IMR-90 (cell line): ENCODE measurements around the gene KIAA0232.

Experiments used
- BHLHE40 ChIP-seq: fragments of 150-350 bp; IDR thresholded peaks from 2 replicates; pipeline ENCODE4 v1.6.1; 2016; ENCODE audit warnings: mild to moderate bottlenecking, low read depth, low read length
- CEBPB ChIP-seq: IDR thresholded peaks from 2 replicates; pipeline ENCODE4 v1.6.1; 2012; ENCODE audit warnings: low read depth, low read length, improper control_type of control experiment
- CHD1 ChIP-seq: IDR thresholded peaks from 2 replicates; pipeline ENCODE4 v1.6.1; 2012; ENCODE audit warnings: low read depth, low read length, improper control_type of control experiment
- FOS ChIP-seq: fragments of 150-350 bp; IDR thresholded peaks from 2 replicates; pipeline ENCODE4 v1.6.1; 2016; ENCODE audit warnings: low read depth, low read length
- MAFK ChIP-seq: IDR thresholded peaks from 2 replicates; pipeline ENCODE4 v1.6.1; 2012; ENCODE audit warnings: low read depth, low read length, improper control_type of control experiment
- MAZ ChIP-seq: IDR thresholded peaks from 2 replicates; pipeline ENCODE4 v1.6.1; 2012; ENCODE audit warnings: low read depth, mild to moderate bottlenecking, low read length, improper control_type of control experiment, moderate library complexity, borderline replicate concordance
- MXI1 ChIP-seq: IDR thresholded peaks from 2 replicates; pipeline ENCODE4 v1.6.1; 2012; ENCODE audit warnings: low read depth, mild to moderate bottlenecking, low read length, moderate library complexity, borderline replicate concordance
- POLR2A ChIP-seq: IDR thresholded peaks from 2 replicates; pipeline ENCODE4 v1.6.1; 2012; ENCODE audit warnings: mild to moderate bottlenecking, low read depth, low read length
- RAD21 ChIP-seq: IDR thresholded peaks from 2 replicates; pipeline ENCODE4 v1.6.1; 2012; ENCODE audit warnings: low read length, improper control_type of control experiment
- RCOR1 ChIP-seq: IDR thresholded peaks from 2 replicates; pipeline ENCODE4 v1.6.1; 2012; ENCODE audit warnings: mild to moderate bottlenecking, low read length, improper control_type of control experiment; ENCODE audit not compliant: insufficient replicate concordance
- RFX5 ChIP-seq: IDR thresholded peaks from 2 replicates; pipeline ENCODE4 v1.8.0; 2012; ENCODE audit warnings: low read depth, mild to moderate bottlenecking, low read length, moderate library complexity
- SMC3 ChIP-seq: fragments of 150-350 bp; IDR thresholded peaks from 2 replicates; pipeline ENCODE4 v1.6.1; 2016; ENCODE audit warnings: low read depth, mild to moderate bottlenecking, antibody characterized with exemption, low read length, moderate library complexity
- TF ChIP-seq, protein P1 (sequence below): conservative IDR thresholded peaks from 2 replicates; pipeline ENCODE4 v1.5.1; 2012; ENCODE audit warnings: mild to moderate bottlenecking, low read depth, low read length, improper control_type of control experiment
- TF ChIP-seq, protein P2 (sequence below): fragments of 150-350 bp; IDR thresholded peaks from 2 replicates; pipeline ENCODE4 v1.6.1; 2017; ENCODE audit warnings: mild to moderate bottlenecking, antibody characterized with exemption, low read length, low read depth

DNA sequence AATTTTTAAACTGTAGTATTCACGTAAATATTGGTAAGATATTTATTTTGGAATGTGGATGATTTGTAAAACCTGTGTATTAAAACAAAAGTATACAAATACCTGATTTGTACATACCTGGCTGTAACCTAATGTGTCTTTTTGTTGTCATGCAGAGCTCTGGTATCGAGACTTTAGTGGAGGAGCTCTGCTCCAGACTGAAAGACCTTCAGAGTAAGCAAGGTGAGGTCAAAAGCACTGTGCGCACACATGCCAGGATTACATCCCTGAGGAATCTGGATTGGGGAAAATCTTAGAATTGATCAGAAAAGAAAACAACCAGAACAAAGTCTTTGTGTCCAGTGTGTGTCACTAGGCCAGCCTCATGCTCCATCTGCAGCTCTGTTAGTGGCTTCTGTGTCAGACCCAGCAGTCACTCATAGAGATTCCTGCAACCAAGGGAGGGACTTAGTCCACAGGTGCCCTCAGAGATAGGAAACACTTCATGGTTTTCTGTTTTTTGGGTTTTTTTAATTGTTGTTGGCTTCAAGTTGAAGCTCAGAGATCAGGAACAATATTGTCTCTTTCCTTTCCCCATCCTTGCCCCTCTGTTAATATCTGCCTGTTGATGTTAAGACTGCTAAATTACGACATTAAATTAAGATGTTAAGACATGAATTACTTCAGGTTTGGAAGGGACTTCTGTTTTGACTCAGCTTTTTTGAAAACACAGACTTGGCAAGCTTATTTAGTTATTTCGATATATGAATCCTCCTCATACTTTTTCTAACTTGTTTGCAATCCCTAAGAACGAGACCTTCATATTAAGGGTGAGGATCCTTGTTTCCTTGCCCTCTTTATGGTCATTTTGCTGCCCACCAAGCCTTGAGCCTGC lies 74.7 kb downstream of the KIAA0232 start:
- TF ChIP-seq BHLHE40 (no peak), SMC3 (no peak), POLR2A (no peak), CEBPB (no peak), RFX5 (no peak), FOS (no peak), MAFK (no peak), RAD21 (no peak), MAZ (no peak), CHD1 (no peak), RCOR1 (no peak), MXI1 (no peak)
- TF ChIP-seq, protein P1, sequence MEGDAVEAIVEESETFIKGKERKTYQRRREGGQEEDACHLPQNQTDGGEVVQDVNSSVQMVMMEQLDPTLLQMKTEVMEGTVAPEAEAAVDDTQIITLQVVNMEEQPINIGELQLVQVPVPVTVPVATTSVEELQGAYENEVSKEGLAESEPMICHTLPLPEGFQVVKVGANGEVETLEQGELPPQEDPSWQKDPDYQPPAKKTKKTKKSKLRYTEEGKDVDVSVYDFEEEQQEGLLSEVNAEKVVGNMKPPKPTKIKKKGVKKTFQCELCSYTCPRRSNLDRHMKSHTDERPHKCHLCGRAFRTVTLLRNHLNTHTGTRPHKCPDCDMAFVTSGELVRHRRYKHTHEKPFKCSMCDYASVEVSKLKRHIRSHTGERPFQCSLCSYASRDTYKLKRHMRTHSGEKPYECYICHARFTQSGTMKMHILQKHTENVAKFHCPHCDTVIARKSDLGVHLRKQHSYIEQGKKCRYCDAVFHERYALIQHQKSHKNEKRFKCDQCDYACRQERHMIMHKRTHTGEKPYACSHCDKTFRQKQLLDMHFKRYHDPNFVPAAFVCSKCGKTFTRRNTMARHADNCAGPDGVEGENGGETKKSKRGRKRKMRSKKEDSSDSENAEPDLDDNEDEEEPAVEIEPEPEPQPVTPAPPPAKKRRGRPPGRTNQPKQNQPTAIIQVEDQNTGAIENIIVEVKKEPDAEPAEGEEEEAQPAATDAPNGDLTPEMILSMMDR = no peak
- TF ChIP-seq, protein P2, sequence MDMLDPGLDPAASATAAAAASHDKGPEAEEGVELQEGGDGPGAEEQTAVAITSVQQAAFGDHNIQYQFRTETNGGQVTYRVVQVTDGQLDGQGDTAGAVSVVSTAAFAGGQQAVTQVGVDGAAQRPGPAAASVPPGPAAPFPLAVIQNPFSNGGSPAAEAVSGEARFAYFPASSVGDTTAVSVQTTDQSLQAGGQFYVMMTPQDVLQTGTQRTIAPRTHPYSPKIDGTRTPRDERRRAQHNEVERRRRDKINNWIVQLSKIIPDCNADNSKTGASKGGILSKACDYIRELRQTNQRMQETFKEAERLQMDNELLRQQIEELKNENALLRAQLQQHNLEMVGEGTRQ = no peak
